NCI-H82 treated with DMSO at 0.1 percent for 48 hours (cell line): ENCODE results near the gene GOLGA6A.
"Not testable (repeated sequence)": the region's sequence is repeated elsewhere in the genome, so short reads cannot be mapped to it uniquely, and the experiment has no call there.

Experiments used
- DNase-seq: peaks from one replicate; lab custom pipeline; 2025; ENCODE audit not compliant: unreplicated experiment; lab: John Stamatoyannopoulos, UW

The GOLGA6A gene

DNA sequence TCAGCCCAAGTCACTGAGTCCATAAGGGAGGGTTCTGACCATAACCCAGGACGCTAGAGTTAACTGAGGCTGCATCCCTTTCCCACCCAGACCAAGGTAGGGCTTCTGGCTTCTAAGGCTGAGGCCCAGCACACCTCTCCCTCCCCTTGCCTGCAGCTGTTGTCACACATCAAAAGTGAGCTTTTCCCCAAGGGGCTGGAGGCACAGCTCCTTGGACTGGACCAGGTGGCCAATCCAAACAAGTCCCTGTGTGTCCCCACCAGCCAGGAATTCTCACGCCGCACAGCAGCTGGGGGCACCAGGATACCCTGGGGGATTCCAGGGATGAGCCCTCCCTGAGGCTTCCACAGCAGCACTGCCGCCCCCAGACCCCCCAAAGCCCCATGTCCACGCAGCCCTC lies 25.8 kb upstream of the GOLGA6A start:
- DNase-seq: no peak

DNA sequence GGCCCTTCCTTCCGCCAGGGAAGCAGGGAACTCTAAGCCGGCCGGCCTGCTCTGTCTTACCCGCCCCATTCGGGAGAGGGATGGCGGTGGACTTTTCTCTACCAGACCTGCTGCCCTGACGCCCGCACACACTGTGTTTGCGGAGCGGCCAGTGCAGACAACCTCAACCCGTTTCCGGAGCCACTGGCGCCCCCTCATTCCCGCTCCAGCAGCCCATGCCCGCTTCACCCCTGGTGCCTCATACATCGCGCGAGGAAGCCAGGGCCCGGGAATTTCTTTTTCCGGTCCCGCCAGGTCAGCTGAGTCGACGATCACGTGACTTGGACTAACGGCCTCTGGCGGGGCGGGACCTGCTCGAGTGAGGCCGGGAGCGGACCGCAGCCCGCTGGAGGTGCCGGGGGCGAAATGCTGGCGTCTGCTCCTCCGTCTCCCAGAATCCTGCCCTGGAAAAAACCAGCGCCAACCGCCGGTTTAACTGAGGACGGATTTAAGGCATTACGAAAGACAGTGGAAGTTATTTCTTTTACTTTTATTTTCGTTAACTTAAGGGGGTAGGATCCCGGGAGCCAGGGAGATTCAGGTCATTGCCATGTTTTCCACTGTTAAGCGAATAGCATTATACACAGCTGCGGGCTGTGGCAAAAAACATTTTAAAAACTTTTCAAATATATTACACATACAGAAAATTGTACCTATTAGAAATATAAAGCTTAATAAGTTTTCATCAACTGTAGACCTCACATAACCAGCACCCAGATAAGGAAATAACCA lies 17.8 kb upstream of the GOLGA6A start:
- not testable (repeated sequence) for DNase-seq

- not testable (repeated sequence) for DNase-seq
Measured at GRCh38 chr15:74096753-74097474, 14.6 kb upstream of the GOLGA6A start.

DNA sequence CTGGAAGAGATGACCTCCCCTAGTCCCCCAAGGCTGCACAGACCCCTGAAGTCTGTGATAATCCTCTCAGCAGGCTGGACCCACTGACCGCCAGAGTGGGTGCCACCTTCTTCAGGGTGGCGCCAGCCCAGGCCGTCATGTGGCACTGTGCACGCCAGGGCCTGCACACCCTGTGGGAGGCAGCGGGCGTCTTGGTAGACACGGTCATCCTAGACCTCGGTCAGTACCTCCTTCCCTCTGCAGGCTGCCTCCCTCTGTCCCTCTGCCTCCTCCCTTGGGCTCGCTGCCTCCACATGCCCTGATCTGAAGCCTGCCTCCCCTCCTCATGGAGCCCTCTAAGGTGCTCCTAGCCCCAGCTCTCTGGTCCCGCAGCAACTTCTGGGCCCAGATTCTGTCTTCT lies 13.3 kb upstream of the GOLGA6A start:
- DNase-seq: not testable (repeated sequence)

- DNase-seq: not testable (repeated sequence)
Measured at GRCh38 chr15:74094567-74094966, 12.2 kb upstream of the GOLGA6A start.

GRCh38 chr15:74075781-74076180 lies 6.6 kb downstream of the GOLGA6A start:
- DNase-seq: not testable (repeated sequence)

- DNase-seq: not testable (repeated sequence)
Measured at GRCh38 chr15:74072614-74073337, 9.6 kb downstream of the GOLGA6A start.

DNA sequence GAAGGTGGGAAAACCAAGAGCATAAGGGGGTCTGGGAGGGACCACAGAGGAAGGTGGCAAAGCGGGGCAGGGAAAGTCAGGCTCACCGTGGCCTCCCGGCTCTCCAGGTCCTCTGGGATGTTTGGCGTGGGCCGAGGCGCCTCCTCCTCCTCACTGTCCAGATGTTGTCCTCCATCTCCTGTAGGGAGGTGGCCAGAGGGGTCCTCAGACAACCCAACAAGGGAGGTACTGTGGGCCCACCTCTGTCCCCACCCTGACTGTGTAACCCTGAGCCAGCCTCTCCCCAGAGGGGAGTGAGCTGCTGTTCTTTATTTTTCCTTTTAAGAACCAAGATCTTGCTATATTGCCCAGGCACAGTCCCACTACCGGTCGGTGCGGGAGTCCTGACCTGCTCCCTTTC lies 10.2 kb downstream of the GOLGA6A start:
- DNase-seq: not testable (repeated sequence)

DNA sequence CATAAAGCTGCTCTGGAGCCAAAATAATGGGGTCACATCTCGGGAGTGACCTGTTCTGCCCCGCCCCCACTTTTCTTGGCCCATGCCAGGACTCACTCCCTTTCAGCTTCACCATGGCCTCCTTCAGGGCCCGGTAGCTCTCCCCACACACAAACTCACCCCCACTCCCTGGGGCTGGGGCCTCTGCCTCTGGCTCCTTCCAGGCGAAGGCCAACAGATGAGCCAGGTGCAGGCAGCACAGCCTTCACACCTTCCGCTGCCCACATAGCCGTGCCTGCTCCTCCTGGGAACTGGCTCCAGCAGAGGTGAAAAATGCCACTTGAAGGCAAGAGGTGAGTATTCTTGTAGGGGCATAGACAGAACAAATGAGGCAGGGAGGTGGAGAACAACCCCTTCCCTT lies 10.7 kb downstream of the GOLGA6A start:
- not testable (repeated sequence) for DNase-seq

GRCh38 chr15:74065684-74066411 lies 16.5 kb downstream of the GOLGA6A start:
- not testable (repeated sequence) for DNase-seq

GRCh38 chr15:74064822-74065221 lies 17.5 kb downstream of the GOLGA6A start:
- not testable (repeated sequence) for DNase-seq

GRCh38 chr15:74064183-74064582 lies 18.2 kb downstream of the GOLGA6A start:
- not testable (repeated sequence) for DNase-seq

DNA sequence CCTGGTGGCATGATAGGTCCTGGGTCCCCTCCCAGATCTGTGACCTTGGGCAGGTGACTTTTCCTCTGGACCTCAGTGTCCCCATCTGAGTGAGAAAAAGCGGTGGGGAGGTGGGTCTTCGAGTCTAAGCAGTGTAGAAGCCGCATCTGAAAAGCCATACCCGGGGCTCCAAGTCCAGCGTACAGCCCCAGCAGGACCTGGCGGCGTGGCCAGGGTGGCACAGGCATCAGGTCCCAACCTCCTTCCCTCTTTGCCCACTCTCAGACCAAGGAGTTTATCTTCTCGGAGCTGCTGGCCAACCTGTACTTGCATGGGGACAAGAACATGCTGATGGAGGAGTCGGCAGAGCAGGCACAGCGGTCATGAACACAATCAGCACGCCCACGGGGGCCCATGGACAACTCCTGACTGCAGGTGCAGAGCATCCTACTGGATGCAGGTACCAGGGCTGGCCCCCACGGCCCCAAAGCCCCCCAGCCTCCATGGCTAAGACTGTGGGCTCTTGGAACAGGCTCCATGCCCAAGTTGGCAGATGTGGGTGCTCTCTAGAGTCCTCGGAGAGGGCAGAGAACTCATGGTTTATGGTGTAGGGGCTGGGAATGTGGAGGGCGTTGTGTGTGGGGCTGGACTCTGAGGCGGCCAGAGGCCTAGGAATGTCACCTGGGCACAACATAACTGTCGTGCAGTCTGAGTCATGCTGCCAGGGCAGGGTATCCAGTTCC lies 18.8 kb downstream of the GOLGA6A start:
- not testable (repeated sequence) for DNase-seq

- no peak for DNase-seq
Measured at GRCh38 chr15:74062671-74063070, 19.7 kb downstream of the GOLGA6A start.

DNA sequence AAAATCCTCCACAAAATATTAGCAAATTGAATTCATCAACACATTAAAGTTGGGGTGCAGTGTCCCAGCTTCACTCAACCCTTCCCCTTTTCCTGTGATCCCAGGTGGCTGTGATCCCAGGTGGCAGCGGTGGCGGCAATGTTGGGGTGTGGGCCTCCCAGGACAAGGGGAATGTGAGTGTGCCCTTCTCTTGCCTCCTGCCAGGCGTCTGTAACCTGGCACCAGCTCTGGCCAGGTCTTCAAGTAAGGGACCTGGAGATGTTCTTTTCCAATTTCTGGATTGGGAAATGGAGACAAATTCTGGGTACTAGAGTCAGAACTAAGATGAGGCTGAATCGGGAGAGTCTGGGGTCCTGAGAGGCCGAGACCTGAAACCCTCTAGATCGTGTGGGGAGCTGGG lies 20.1 kb downstream of the GOLGA6A start:
- DNase-seq: no peak

GRCh38 chr15:74060251-74060650 lies 22.1 kb downstream of the GOLGA6A start:
- no peak for DNase-seq

DNA sequence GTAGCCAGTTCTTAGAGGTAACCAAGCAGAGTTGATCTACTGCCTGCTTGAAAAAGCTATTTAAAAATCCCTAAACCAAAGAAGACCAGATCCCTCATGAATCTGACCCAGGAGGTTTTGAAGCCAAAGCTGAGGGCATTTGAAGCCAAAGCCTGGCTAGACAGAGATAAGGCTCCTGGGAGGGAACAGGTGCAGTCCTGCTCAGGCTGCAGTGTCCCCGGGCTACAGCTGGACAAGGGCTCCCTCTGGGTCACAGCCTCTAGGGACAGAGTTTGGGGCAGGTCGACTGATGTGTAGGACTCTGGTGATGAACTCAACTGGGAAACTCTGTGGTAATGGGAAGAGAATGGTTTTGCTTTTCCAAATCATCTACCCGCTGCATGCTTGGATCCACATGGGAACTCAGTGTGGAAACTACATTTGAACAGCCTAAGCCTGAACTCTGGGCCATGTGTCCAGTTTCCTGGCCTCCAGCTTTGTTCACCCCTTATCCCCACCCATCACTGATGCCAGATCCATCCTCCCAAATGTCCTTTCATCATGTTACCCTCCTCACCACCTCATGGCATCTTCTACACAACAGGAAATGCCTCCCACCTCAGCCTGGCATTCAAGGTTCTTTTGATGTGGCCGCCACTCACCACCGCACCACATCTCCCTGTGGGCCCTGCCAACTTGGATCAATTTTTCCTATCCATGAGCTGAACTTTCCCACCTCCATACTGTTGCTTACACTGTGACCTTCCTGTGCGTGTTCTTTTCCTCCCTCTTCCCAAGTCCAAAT lies 23.1 kb downstream of the GOLGA6A start:
- DNase-seq: not testable (repeated sequence)

DNA sequence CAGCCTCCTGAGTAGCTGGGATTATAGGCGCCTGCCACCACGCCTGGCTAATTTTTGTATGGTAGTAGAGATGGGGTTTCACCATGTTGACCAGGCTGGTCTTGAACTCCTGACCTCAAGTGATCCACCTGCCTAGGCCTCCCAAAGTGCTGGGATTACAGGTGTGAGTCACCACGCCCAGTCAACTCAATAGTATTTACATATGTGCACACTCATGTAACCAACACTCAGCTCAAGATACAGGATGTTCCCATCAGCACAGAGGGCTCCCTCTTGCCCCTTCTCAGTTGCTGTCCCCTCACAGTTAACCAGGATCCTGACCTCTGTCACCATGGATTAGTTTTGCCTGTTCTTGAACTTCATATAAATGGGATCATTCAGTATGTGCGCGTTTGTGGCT lies 26.0 kb downstream of the GOLGA6A start:
- not testable (repeated sequence) for DNase-seq

DNA sequence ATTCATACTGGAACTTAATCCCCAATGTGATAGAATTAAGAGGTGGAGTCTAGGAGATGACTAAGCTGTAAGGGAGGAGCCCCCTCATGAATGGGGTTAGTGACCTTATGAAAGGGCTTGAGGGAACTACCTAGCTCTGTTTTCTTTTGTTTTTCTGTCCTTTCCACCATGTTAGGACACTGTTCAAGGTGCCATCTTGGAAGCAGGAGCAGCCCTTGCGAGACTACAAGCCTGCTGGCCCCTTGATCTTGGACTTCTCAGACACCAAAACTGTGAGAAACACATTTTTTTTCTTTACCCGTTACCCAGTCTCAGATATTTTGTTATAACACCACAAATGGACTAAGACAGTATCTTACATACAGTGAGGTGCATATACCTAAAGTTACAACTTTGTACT lies 26.5 kb downstream of the GOLGA6A start:
- no peak for DNase-seq
